NOMO-1 treated with dmso at 0.1 percent for 144 hours (cell line): ENCODE data around the gene KIAA1755.

Source experiments
- DNase-seq: peaks from one replicate; lab custom pipeline; 2025; ENCODE audit not compliant: unreplicated experiment; lab: John Stamatoyannopoulos, UW

Gene KIAA1755

DNA sequence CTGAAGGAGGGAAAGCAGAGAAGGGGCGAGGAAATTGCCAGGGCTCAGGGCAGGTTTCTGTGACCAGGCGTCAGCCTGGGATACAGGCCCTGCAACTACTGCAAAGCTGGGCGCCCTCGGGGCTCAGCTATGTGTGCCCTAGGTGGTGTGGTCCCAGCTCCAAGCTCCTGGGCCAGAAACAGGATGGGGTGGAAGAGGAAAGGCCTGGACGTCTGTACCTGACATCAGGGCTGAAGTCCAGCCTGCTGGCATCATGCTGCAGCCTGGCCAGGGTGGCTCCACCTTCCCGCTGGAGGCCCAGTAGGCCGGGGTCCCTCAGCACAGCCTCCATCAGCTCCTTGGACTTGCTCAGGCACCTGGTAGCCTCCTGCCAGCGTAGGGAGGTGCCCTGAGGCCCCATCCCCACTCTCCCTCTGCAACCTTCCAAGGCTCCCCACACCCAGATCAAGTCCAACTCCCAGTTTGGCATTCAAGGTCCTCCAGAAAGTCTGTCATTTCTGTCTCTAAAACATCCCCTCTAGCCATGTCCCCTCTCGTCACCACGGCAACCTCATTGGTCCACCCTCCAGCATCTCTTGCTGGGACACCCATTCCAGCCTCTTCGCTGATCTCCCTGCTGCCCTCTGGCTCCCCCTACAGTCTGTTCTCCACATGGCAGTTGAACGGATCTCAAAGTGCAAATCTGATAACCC, 38.2 kb downstream of the KIAA1755 start:
- peak; percentile 35 for DNase-seq

DNA sequence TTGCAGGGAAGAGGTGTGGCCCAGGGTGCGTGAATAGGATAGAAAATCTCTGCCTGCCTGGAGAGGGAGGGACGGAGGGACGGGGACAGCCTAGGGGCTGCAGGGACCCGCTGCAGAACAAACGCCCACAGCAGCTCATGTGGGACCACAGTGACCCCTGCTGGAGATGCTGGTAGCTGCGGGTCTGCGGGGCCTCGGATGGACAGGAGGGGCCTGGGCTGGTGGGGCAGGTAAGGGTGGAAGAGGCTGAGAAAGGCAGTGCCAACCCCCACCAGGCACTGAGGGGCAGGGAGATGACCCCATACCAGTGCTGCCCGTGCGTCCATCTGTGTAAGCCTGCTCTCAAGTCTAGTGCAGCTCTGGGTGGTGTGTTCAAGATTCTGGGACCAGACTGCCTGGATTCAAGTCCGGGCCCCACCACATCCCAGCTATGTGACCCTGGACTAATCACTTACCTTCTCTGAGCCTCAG, 39.4 kb downstream of the KIAA1755 start:
- no peak for DNase-seq

- no peak for DNase-seq
These were observed 39.9 kb downstream of the KIAA1755 start for GRCh38 chr20:38220587-38221118.

- DNase-seq, result no peak
These were observed 41.3 kb downstream of the KIAA1755 start for GRCh38 chr20:38219006-38219950.

GRCh38 chr20:38218566-38218885, 42.0 kb downstream of the KIAA1755 start:
- no peak for DNase-seq

DNA sequence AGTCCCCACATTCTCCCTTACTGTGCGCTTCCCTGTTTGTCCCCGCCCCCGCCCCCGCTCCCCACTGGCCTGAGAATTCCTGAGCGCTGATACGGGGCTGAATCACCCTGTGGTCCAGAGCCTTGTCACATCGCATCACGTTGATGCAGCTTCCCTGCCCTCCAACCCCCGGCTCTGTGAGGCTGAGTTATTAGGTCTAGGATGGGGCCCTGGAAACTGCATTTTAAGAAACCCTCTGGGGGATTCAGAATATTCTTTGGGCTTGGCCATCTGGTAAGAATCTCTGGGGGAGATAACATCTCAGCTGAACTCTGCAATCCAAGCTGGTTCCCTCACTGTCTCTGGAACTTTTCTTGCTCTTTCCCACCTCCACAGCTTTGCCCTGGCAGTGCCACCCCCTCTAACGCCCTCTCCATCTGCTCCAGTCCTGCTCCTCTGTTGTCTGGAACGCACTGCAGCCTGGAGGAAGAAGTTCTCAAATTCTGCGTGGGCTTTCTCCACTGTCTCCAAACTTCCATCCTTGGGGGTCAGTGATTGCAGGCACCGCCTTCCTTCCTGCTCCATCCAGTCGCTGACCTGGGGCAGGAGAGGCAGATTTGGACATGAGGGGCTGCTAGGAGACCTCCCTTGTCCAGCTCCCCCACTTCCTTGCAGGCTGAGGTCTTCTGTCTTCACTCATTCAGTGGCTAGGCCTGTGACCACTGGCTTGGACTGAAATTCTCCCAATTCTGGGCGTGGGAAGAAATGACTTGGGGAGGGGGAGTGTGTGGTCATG, 42.6 kb downstream of the KIAA1755 start:
- DNase-seq, result no peak

- DNase-seq, result no peak
These were observed 43.6 kb downstream of the KIAA1755 start for GRCh38 chr20:38216746-38217595.

DNA sequence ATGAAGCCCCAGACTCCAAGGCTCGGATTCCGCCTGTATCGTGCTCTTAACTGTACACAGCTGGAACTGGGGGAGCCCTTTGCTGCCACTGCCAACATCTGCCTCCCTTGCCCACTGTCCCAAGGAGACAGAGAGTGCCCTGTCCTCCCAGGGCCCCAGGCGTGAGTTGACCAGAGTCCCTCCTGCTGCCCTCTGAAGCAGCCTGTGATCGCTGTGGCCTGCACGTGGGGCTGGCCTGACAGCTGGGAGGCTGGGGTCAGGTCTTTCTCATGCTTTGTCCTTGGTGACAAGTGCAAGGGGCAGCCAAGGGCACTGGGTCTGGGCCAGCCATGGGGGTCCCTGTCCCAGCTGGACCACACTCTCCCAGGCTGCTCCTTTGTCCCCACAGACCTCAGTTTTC, 44.3 kb downstream of the KIAA1755 start:
- DNase-seq, result no peak

DNA sequence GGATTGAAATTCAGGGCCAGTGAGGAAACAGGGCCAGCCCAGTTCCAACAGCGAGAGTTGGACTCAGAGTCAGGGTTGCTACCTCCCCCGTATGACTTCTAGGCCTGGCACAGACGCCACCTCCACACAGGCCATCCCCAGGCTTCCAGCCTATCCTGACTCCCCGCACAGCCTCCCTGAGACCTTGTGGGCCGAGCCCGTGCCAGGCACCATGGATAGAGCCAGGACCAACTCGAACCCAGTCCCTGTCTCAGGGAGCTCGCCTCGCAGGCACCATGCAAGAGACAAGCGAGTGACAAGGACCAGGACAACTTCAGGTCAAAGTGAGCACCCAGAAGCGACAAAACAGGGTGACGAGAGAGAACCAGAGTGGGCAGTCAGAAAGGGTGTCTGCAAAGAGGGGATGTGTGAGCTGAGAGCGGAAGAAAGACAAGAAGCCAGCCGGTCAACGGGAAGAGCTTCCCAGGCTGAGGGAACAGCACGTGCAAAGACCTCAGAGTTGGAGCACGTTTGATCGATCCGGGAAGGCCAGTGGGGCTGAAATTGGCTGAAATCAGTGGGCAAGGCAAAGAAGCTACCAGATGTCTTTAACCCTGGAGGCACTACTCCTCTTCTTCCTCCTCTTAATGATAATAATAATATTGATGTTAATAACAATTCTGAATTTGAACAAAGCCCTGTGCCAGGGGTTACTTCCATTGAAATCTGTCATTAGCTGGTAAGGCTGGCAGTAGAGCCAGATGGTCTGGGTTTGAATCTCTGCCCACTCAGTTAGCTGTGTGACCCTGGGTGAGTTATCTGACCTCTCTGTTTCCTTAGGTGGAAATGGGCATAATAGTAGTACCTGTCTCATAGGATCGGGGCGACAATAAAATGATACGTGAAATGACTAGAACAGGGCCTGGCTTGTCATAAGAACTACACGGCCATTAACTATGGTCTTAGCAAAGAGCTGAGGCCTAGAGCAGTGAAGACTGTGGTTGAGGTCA, 45.0 kb downstream of the KIAA1755 start:
- no peak for DNase-seq

GRCh38 chr20:38214256-38215193, 46.0 kb downstream of the KIAA1755 start:
- no peak for DNase-seq

DNA sequence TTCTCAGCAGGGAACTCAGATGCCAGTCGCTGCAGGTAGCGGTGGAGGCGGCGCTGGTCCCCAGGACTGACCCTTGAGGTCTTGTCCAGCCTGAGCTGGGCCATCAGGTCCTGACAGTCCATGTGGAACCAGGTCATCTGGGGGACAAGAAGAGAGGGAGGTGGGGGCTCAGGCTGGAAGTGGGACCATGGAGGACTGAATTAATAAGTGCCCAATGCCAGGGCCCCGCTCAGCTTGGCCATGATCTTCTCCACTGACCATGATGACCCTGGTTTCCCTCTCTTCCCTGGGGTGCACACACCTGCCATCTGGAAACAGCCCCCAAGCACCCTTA, 47.0 kb downstream of the KIAA1755 start:
- no peak for DNase-seq

- DNase-seq, result no peak
These were observed 47.5 kb downstream of the KIAA1755 start for GRCh38 chr20:38212806-38213606.

GRCh38 chr20:38211200-38212097, 49.1 kb downstream of the KIAA1755 start:
- no peak for DNase-seq

GRCh38 chr20:38210741-38211140, 49.8 kb downstream of the KIAA1755 start:
- no peak for DNase-seq

- DNase-seq, result no peak
These were observed 50.7 kb downstream of the KIAA1755 start for GRCh38 chr20:38209736-38210405.
